Mammary epithelial cell (primary cell): ENCODE data around the gene EPHB2.

ENCODE experiments used
- EZH2 ChIP-seq: IDR thresholded peaks from 2 replicates; pipeline ENCODE4 v1.6.1; 2012; ENCODE audit warnings: low read length, inconsistent platforms, borderline replicate concordance
- TF ChIP-seq, protein P1 (sequence below), 2 donors: IDR thresholded peaks in 1 of 2; conservative IDR thresholded peaks in 1 of 2; 2 replicates each; pipeline ENCODE4 v1.5.1; 2011 to 2012; ENCODE audit warnings: inconsistent platforms in 2 of 2, low read length in 2 of 2, mild to moderate bottlenecking in 2 of 2, control low read depth in 1 of 2, low read depth in 1 of 2; ENCODE audit not compliant: insufficient read depth in 1 of 2; ENCODE audit errors: extremely low read depth in 1 of 2

DNA sequence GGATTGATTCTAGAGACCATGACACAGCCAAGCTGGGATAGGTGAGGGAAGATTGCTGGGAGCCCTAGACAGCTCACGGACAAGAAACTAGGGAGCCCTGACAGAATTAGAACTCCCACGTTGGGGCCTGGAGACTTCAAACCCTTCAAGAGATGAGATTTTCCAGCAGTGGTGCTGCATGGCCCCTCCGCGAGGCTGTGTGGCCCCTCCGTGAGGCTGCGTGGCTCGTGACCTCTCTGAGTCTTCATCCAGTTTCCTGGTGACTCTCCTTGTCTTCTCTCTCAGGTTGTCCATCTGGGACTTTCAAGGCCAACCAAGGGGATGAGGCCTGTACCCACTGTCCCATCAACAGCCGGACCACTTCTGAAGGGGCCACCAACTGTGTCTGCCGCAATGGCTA is 152.1 kb downstream of the EPHB2 start:
- TF ChIP-seq, protein P1, sequence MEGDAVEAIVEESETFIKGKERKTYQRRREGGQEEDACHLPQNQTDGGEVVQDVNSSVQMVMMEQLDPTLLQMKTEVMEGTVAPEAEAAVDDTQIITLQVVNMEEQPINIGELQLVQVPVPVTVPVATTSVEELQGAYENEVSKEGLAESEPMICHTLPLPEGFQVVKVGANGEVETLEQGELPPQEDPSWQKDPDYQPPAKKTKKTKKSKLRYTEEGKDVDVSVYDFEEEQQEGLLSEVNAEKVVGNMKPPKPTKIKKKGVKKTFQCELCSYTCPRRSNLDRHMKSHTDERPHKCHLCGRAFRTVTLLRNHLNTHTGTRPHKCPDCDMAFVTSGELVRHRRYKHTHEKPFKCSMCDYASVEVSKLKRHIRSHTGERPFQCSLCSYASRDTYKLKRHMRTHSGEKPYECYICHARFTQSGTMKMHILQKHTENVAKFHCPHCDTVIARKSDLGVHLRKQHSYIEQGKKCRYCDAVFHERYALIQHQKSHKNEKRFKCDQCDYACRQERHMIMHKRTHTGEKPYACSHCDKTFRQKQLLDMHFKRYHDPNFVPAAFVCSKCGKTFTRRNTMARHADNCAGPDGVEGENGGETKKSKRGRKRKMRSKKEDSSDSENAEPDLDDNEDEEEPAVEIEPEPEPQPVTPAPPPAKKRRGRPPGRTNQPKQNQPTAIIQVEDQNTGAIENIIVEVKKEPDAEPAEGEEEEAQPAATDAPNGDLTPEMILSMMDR (conservative IDR thresholded peaks at IDR 0.05 in 1 of 2, IDR thresholded peaks at IDR 0.05 in 1 of 2; ENCODE audit: extremely low read depth in 1 of 2, insufficient read depth in 1 of 2, low read depth in 1 of 2, low read length in 2 of 2) = no peak
- TF ChIP-seq EZH2 = no peak
